Measurements from ENCODE around the gene ZNF385C. TPM values are rescaled to one million over a fixed set of nuclear protein-coding genes. Genes with fewer than 3 reads are reported as not detected.
"Not testable (repeated sequence)": the region's sequence is repeated elsewhere in the genome, so short reads cannot be mapped to it uniquely, and the experiment has no call there.

Gene ZNF385C
- total RNA-seq, 4 donors from 2014 or later, result 0.18 to 0.38 TPM; not detected in 2

DNA sequence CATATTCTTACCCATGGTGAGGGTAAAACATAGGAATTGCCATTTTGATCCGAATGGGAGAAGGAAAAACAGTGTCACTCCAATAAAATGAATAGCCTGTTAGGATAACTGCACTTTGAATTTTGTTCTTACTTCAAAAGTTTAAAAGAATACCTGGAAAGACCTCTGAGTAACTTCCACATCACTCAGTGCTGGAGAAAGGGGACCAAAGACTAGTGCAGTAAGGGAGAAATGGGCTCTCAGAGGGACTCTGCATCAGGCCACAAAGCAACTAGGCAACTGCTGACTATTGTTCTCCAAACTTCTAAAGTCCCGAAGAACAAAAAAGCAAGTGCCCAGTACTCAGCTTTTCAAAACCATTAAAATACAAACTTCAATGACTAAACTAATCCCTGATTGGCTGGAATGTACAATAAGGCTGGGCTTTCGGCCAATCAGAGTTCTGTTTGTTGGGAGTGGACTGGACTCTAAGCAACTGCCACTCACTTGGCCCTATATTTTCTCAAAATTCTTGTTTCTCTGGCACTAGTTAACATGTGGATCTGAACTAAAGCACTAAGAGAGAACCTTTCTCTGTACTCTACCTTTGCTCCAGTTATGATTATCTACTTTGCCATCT is 87.3 kb downstream of the ZNF385C start:
- DNase-seq, result no peak
- 68 to 81% methylated on average over 3 of the region's 3 CpGs for WGBS, 2 donors
- Histone ChIP-seq H3K9me3 (no peaks in the 10 kb centered on the region), H3K4me1 (peaks cover 33 to 86% (median 39%) of the 10 kb centered on the region in 3 donors), H3K36me3 (peaks cover 0 to 15% (median 0%) of the 10 kb centered on the region in 3 donors), H3K4me3 (no peak overlapping the region), H3K27me3 (no peaks in the 10 kb centered on the region), H3K27ac (peak overlapping the region; percentile 44 to 77 (median 56))
- intact Hi-C loops (cut with DNase I), result loop anchor here (5.0 kb wide), 1 partner anchor 44 kb away; the partner anchor contains the start of gene CNP
- TF ChIP-seq POLR2A (IDR thresholded peaks at IDR 0.05), result no peak
- TF ChIP-seq, protein P1, sequence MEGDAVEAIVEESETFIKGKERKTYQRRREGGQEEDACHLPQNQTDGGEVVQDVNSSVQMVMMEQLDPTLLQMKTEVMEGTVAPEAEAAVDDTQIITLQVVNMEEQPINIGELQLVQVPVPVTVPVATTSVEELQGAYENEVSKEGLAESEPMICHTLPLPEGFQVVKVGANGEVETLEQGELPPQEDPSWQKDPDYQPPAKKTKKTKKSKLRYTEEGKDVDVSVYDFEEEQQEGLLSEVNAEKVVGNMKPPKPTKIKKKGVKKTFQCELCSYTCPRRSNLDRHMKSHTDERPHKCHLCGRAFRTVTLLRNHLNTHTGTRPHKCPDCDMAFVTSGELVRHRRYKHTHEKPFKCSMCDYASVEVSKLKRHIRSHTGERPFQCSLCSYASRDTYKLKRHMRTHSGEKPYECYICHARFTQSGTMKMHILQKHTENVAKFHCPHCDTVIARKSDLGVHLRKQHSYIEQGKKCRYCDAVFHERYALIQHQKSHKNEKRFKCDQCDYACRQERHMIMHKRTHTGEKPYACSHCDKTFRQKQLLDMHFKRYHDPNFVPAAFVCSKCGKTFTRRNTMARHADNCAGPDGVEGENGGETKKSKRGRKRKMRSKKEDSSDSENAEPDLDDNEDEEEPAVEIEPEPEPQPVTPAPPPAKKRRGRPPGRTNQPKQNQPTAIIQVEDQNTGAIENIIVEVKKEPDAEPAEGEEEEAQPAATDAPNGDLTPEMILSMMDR (IDR thresholded peaks at IDR 0.05), result no peak

DNA sequence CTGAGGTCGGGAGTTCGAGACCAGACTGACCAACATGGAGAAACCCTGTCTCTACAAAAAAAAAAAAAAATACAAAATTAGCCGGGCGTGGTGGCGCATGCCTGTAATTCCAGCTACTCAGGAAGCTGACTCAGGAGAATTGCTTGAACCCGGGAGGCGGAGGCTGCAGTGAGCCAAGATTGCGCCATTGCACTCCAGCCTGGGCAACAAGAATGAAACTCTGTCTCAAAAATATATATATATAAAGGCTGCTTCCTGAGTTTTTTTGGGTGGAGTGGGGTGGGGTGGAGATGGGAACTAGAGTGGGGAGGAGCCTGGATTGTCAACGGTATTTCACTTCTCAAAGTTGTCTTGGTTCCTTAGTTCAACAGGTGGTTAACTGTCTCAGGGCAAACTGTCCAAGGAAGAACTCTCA is 88.0 kb downstream of the ZNF385C start:
- WGBS, 2 donors, result 28 to 42% methylated on average over 7 to 9 of the region's 9 CpGs
- not testable (repeated sequence) for H3K4me3 ChIP-seq
- peak overlapping the region; percentile 44 to 77 (median 56) for H3K27ac ChIP-seq

DNA sequence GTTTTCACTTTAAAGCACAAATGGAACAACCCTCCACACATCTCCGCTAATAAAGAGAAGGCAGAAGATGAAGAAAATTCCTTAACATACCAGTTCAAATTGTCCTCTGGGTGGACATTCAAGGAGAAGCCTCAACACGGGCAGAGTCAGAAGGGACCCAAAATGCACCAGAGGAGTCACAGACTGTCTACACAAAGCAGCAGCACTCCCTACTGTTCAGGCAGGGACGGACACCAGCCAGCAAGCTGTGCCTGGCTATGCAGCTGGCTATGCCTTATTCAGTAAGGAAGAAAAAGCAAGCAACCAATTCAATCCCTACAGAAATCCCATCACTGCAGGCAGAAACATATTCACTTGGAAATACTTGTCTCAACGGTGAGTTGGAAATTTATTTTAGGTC is 89.1 kb downstream of the ZNF385C start:
- H3K4me1 ChIP-seq, result peaks cover 20 to 86% (median 34%) of the 10 kb centered on the region in 3 donors

More for the DNA sequence above, 88.0 kb downstream of the ZNF385C start:
- not testable (repeated sequence) for DNase-seq, H3K27me3 ChIP-seq, H3K9me3 ChIP-seq
- intact Hi-C loops (cut with DNase I), result loop anchor here (5.0 kb wide), 1 partner anchor 43 kb away; the partner anchor contains the start of gene CNP
- H3K4me1 ChIP-seq, result peaks cover 27 to 86% (median 33%) of the 10 kb centered on the region in 3 donors
- H3K36me3 ChIP-seq, result peaks cover 0 to 15% (median 0%) of the 10 kb centered on the region in 3 donors

DNA sequence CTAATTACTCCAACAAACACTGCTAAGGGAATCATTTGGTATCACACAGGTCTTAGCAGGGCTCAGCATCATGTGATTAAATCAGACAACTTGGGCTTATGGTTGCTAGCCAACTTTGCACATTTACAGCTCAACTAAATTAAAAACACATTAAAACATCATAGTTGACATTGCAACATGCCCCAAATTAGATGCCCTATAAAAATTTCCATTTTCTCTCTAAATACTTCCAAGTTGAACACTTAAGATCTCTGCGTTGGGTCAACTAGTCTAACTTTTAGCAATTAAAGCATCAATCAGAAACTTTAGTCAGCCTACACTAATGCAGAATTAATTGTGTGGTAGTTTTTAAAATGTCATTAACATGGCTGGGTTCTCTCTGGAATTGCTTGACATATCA is 93.1 kb downstream of the ZNF385C start:
- Histone ChIP-seq H3K27me3 (no peaks in the 10 kb centered on the region), H3K4me3 (no peak overlapping the region), H3K4me1 (peaks cover 6 to 72% (median 31%) of the 10 kb centered on the region in 3 donors), H3K36me3 (peaks cover 0 to 48% (median 4%) of the 10 kb centered on the region in 3 donors), H3K27ac (no peak overlapping the region), H3K9me3 (no peaks in the 10 kb centered on the region)
- no peak for DNase-seq
- intact Hi-C loops (cut with DNase I), result no loop called here
- no peak for TF ChIP-seq POLR2A (IDR thresholded peaks at IDR 0.05)
- TF ChIP-seq, protein P1 (IDR thresholded peaks at IDR 0.05), result no peak
- WGBS, 2 donors, result 70 to 75% methylated on average over 1 of the region's 1 CpG

More for the DNA sequence above, 89.1 kb downstream of the ZNF385C start:
- WGBS, 2 donors, result 67 to 74% methylated on average over 4 of the region's 4 CpGs
- intact Hi-C loops (cut with DNase I), result no loop called here
- Histone ChIP-seq H3K9me3 (no peaks in the 10 kb centered on the region), H3K4me3 (no peak overlapping the region), H3K27me3 (no peaks in the 10 kb centered on the region), H3K27ac (peak overlapping the region in 3 of 4 donors; percentile 38 to 77 (median 64)), H3K36me3 (peaks cover 0 to 15% (median 0%) of the 10 kb centered on the region in 3 donors)
- TF ChIP-seq POLR2A (IDR thresholded peaks at IDR 0.05), result no peak
- TF ChIP-seq, protein P1 (IDR thresholded peaks at IDR 0.05), result peak in 2 of 6 experiments; percentile 17 to 49
- DNase-seq, result no peak

DNA sequence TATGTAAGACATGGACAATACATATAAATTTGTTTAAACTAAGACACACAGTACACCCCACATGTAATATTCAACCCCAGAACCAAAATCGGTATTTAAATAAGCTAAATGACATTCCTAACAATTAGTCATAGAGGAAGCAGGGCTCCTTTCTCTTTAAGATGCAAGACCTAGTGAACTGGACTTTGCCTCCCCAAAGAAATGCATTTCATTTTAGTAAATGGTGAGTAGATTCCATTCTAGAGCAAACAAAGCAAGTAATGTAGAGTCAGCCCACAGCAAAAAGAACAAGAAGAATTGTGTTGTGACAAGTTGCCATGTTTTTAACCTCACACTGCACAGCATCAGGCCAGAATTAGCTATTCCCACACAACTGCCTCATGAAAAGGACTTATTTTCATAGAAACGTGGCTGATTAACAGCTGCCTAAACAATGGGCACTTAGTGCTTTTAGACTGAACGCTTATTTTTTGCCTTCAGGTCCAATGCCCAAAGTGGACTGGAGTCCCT is 95.4 kb downstream of the ZNF385C start:
- no peak for DNase-seq
- TF ChIP-seq POLR2A (IDR thresholded peaks at IDR 0.05), result no peak
- TF ChIP-seq, protein P1 (IDR thresholded peaks at IDR 0.05), result no peak
- 55 to 58% methylated on average over 3 of the region's 3 CpGs for WGBS, 2 donors
- H3K27me3 ChIP-seq, result no peaks in the 10 kb centered on the region
- no peak overlapping the region for H3K4me3 ChIP-seq
- peaks cover 0 to 56% (median 13%) of the 10 kb centered on the region in 3 donors for H3K36me3 ChIP-seq
- intact Hi-C loops (cut with DNase I), result no loop called here
- no peak overlapping the region for H3K27ac ChIP-seq
- no peaks in the 10 kb centered on the region for H3K9me3 ChIP-seq
- peaks cover 0 to 58% (median 23%) of the 10 kb centered on the region in 3 donors for H3K4me1 ChIP-seq

Measured in esophagus squamous epithelium (tissue), 5 donors.